ENCODE data around the gene MALSU1.

MALSU1 gene

GRCh38 chr7:23358152-23358674, 59.1 kb downstream of the MALSU1 start:
- no peak for DNase-seq (ENCODE audit: low spot score)

More at GRCh38 chr7:23358152-23358674, 59.1 kb downstream of the MALSU1 start:
- TF ChIP-seq CTCF (IDR thresholded peaks at IDR 0.05): no peak
- Histone ChIP-seq H3K4me3 (no peak overlapping the region), H3K27ac (no peak overlapping the region)

Data from coronary artery (tissue), 2 donors.